Type B pancreatic cell (in vitro differentiated cells): Measurements from ENCODE around the gene MAU2. TPM values are rescaled to one million over a fixed set of nuclear protein-coding genes. Genes with fewer than 3 reads are reported as not detected.

Source experiments
- DNase-seq: peaks from one replicate; pipeline ENCODE4 v3.0.0; 2021; ENCODE audit warnings: mixed read lengths; ENCODE audit not compliant: unreplicated experiment; ENCODE audit errors: extremely low spot score
- H3K27ac Mint-ChIP-seq: 2 replicates; pipeline ENCODE4 v1.8.0; 2021; ENCODE audit warnings: mild to moderate bottlenecking, mixed read lengths
- H3K27me3 Mint-ChIP-seq: 2 replicates; pipeline ENCODE4 v1.8.0; 2021; ENCODE audit warnings: mixed read lengths
- H3K36me3 Mint-ChIP-seq: 2 replicates; pipeline ENCODE4 v1.8.0; 2021; ENCODE audit warnings: mixed read lengths
- H3K4me1 Mint-ChIP-seq: one replicate; pipeline ENCODE4 v1.8.0; 2021; ENCODE audit warnings: mixed read lengths; ENCODE audit not compliant: unreplicated experiment
- H3K4me3 Mint-ChIP-seq: 2 replicates; pipeline ENCODE4 v1.8.0; 2021; ENCODE audit warnings: mild to moderate bottlenecking, mixed read lengths
- H3K9me3 Mint-ChIP-seq: 2 replicates; pipeline ENCODE4 v1.8.0; 2021; ENCODE audit warnings: mixed read lengths
- CTCF ChIP-seq: fragments of 200-600 bp; sonication (generic); conservative IDR thresholded peaks from 2 replicates; pipeline ENCODE4 v1.5.0; 2021; ENCODE audit warnings: antibody characterized with exemption, mild to moderate bottlenecking
- total RNA-seq: library from RNA; stranded (reverse); gene quantifications from 2 replicates; pipeline ENCODE4 v1.2.1, GENCODE V29; 2021; ENCODE audit warnings: low replicate concordance

The MAU2 gene
- total RNA-seq, 1 donor from 2014 or later, result 83.3 TPM

GRCh38 chr19:19334989-19335344 is 14.3 kb downstream of the MAU2 start:
- Mint-ChIP-seq H3K27me3 (no peaks in the 10 kb centered on the region), H3K36me3 (peaks cover 7% of the 10 kb centered on the region), H3K4me1 (no peaks in the 10 kb centered on the region), H3K27ac (peak overlapping the region; percentile 52), H3K4me3 (no peak overlapping the region), H3K9me3 (no peaks in the 10 kb centered on the region)
- DNase-seq, result no peak
- TF ChIP-seq CTCF, result no peak

- Mint-ChIP-seq H3K36me3 (peaks cover 7% of the 10 kb centered on the region), H3K4me3 (no peak overlapping the region), H3K27ac (peak overlapping the region; percentile 52), H3K4me1 (no peaks in the 10 kb centered on the region), H3K9me3 (no peaks in the 10 kb centered on the region), H3K27me3 (no peaks in the 10 kb centered on the region)
- no peak for DNase-seq
- no peak for TF ChIP-seq CTCF
Observed at GRCh38 chr19:19335408-19336158, 15.0 kb downstream of the MAU2 start.

GRCh38 chr19:19336597-19336996 is 16.0 kb downstream of the MAU2 start:
- Mint-ChIP-seq H3K27me3 (no peaks in the 10 kb centered on the region), H3K27ac (no peak overlapping the region), H3K9me3 (no peaks in the 10 kb centered on the region), H3K4me3 (no peak overlapping the region), H3K36me3 (peaks cover 7% of the 10 kb centered on the region), H3K4me1 (no peaks in the 10 kb centered on the region)
- no peak for TF ChIP-seq CTCF
- DNase-seq, result no peak

GRCh38 chr19:19337120-19337519 is 16.5 kb downstream of the MAU2 start:
- DNase-seq, result no peak
- peaks cover 7% of the 10 kb centered on the region for H3K36me3 Mint-ChIP-seq
- H3K4me1 Mint-ChIP-seq, result no peaks in the 10 kb centered on the region
- TF ChIP-seq CTCF, result no peak
- no peaks in the 10 kb centered on the region for H3K27me3 Mint-ChIP-seq
- H3K27ac Mint-ChIP-seq, result no peak overlapping the region
- H3K4me3 Mint-ChIP-seq, result no peak overlapping the region
- H3K9me3 Mint-ChIP-seq, result no peaks in the 10 kb centered on the region

- DNase-seq, result no peak
- no peaks in the 10 kb centered on the region for H3K4me1 Mint-ChIP-seq
- no peaks in the 10 kb centered on the region for H3K9me3 Mint-ChIP-seq
- no peak overlapping the region for H3K4me3 Mint-ChIP-seq
- no peak overlapping the region for H3K27ac Mint-ChIP-seq
- no peak for TF ChIP-seq CTCF
- H3K27me3 Mint-ChIP-seq, result no peaks in the 10 kb centered on the region
- H3K36me3 Mint-ChIP-seq, result peaks cover 7% of the 10 kb centered on the region
Observed at GRCh38 chr19:19338082-19338481, 17.5 kb downstream of the MAU2 start.
